AG10803 (cell line): Measurements from ENCODE around the gene SLC6A6.

Source experiments
- DNase-seq: peaks from one replicate; pipeline ENCODE4 v3.0.0; 2010; ENCODE audit warnings: low read depth
- H3K4me3 ChIP-seq: 2 replicates; pipeline ENCODE4 v1.5.1; 2011; ENCODE audit warnings: mild to moderate bottlenecking, low read length, control low read depth
- TF ChIP-seq, protein P1 (sequence below): conservative IDR thresholded peaks from 2 replicates; pipeline ENCODE4 v1.5.1; 2011; ENCODE audit warnings: mild to moderate bottlenecking, low read length, control low read depth, inconsistent platforms

Gene SLC6A6

DNA sequence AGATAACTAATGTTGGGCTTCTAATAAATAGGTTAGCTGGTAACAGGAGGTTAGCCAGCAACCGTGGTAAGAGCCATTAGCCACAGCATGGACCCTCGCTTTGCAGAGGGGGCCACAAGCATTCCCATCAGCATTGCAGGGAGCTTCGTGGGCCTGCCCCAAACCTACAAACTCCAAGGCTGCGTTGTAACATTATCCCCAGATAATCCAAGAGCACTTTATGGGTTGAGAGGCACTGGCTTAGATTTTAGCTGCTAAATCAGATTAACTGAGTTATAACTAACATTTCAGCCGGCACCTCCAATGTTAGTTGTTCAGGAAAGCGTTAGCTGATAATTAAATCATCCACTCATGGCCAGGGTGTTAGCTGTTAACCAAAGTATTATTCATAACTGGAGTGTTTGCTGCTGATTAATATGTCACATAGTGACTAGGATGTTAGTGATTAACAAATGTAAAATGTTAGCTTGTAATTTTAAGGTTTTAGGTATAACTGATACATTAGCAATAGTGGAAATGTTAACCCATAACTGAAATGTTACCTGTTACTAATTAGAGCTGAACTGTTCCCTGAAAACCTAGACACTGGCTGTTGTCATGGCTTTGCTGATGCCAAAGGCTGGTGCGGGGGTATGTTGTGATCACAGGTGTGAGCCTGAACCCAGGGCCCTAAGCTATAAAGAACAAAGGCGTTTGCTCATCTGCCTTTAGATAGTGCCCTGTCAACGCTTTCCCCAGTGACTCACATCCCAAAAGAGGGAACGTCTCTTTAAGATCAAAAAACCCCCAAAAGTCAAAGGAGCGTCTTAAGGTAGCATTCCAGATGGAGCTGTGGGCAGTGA, 56.2 kb downstream of the SLC6A6 start:
- TF ChIP-seq, protein P1, sequence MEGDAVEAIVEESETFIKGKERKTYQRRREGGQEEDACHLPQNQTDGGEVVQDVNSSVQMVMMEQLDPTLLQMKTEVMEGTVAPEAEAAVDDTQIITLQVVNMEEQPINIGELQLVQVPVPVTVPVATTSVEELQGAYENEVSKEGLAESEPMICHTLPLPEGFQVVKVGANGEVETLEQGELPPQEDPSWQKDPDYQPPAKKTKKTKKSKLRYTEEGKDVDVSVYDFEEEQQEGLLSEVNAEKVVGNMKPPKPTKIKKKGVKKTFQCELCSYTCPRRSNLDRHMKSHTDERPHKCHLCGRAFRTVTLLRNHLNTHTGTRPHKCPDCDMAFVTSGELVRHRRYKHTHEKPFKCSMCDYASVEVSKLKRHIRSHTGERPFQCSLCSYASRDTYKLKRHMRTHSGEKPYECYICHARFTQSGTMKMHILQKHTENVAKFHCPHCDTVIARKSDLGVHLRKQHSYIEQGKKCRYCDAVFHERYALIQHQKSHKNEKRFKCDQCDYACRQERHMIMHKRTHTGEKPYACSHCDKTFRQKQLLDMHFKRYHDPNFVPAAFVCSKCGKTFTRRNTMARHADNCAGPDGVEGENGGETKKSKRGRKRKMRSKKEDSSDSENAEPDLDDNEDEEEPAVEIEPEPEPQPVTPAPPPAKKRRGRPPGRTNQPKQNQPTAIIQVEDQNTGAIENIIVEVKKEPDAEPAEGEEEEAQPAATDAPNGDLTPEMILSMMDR: no peak
- DNase-seq: no peak
- no peak overlapping the region for H3K4me3 ChIP-seq

DNA sequence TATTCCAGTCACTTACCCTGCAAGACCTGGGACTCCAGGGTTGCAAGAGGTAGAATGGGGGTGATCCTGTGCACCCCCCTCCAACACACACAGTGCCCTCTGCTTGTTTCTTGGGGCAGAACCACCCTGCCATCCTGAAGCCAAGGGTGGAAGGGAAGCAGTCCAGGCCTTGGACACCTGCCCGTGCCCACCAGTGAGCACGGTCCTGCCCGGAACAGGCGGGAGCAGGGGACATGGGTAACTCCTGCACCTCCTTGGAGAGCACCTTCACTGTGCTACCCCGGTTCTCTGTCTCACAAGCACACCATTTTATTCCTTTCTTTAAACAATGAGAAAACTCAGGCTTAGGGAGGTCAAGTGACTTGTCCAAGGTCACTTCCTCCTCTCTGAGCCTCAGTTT, 57.0 kb downstream of the SLC6A6 start:
- TF ChIP-seq, protein P1: no peak
- no peak for DNase-seq

DNA sequence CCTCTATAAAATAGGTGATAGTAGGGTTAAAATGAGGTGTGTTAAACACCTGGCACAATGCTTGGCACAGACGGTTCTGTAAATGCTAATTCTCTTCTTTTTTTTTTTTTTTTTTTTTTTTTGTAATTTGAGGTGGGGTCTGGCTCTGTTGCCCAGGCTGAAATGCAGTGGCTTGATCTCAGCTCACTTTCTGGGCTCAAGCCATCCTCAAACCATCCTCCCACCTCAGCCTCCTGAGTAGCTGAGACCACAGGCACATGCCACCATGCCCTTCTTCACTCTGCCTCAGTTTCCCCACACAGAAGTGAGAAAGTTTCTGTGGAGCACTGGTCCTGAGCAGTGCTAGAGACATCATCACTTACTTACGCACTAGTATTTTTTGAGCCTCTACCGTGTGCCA, 57.4 kb downstream of the SLC6A6 start:
- TF ChIP-seq, protein P1: no peak
- no peak for DNase-seq
- H3K4me3 ChIP-seq: no peak overlapping the region

More for the DNA sequence above, 57.0 kb downstream of the SLC6A6 start:
- no peak overlapping the region for H3K4me3 ChIP-seq

DNA sequence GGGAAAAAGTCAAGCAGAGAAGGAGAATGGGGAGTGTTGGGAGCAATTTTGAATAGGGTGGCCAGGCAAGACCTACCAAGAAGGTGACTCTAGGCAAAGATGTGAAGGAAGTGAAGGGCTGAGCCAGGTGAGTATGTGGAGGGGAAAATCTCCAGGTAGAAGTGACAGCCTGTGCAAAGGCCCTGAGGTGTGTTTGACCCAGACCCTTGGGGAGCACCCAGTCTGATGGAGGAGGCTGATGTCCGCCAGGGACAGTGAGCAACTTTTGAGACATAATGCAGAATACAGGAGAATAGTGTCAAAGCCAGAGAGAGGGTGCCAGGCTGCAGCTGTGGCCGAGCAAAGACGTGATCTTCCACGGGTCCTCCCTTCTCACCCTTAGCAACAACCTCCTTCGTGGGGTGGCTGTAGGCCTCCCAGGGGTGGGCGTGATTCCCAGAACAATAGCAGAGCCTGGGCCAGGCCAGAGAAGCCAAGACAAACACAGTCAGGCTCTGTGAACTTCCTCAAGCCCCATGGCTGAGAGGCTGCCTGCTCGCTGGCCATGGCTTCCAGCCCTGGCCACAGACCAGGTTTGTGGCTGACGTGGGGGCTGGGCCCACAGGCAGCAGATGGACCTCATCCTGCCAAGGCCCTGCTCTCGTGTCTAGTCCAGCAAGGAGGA, 58.1 kb downstream of the SLC6A6 start:
- TF ChIP-seq, protein P1: no peak
- H3K4me3 ChIP-seq: no peak overlapping the region
- peak; percentile 98 for DNase-seq

DNA sequence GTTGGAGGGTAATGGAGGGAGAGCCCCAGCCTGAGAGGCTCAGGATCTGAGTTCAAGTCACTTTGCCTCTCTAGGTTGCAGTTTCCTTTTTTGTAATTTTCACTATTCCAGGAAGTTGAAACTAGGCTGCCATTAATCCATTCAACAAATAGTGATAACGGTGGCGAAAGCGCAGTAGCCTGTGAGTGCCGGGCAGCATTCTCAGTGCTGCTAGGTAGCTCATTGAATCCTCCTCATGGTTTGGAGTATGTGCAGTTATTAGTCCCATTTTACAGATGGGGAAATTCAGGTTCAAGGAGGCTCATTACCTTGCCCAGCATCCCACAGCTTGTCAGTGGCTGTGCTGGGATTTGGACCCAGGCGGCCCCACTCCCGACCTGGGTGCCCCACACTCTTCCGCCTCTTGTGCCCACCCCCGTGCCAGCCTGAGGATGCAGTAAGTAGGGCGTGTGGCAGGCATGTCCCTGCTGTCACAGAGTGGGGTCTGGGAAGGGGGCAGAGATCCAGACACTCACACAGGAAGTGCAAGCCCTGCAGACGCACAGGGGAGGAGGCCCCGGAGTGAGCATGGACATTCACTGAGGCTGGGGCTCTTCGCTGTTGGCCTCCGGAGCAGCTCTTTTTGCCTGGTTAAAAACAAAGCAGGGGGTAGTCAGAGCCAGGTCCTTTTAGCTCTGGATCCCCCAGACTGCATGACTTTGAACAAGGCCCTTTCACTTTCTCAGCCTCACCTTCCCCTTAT, 58.8 kb downstream of the SLC6A6 start:
- H3K4me3 ChIP-seq: no peak overlapping the region
- TF ChIP-seq, protein P1: no peak
- no peak for DNase-seq

DNA sequence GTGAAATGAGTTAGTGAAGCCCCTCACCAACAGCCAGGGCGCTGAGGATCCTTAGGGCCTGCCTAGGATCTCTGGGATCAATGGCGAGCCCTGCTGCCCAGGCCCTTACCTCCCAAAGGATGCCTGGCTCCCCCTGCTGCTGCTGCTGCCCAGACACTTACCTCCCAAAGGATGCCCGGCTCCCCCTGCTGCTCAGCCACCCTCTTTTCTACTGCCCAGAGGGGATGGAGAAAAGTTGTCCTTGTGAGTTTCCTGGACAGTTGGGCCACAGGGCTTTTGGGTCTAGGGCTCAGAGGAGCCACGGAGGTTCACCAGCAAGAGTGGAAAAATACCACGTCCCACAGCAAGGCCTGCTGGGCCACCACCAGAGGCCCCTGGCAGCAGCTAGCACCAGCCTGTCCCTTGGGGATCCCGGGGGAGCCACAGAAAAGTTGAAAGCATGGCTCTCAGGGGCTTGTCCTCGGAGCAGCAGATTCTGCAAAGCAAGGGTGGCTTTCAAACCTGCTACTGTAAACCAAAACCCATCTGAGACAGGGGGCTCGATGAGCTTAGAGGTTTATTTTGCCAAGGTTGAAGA, 59.4 kb downstream of the SLC6A6 start:
- peak; percentile 71 for DNase-seq
- H3K4me3 ChIP-seq: no peak overlapping the region
- TF ChIP-seq, protein P1: peak; percentile 78
